ENCODE measurements around the gene ARPC1A. TPM values are rescaled to one million over a fixed set of nuclear protein-coding genes. Genes with fewer than 3 reads are reported as not detected.
"Not testable (repeated sequence)": the region's sequence is repeated elsewhere in the genome, so short reads cannot be mapped to it uniquely, and the experiment has no call there.

Gene ARPC1A
- total RNA-seq, 1 experiment from 2014 or later: 183 TPM

GRCh38 chr7:99324559-99324958, 1.1 kb upstream of the ARPC1A start:
- CTCF ChIA-PET: no interaction called here
- DNase-seq (no peak), ATAC-seq (no peak)
- Histone ChIP-seq H3K9me3 (ENCODE audit: low read length) (no peaks in the 10 kb centered on the region), H2AFZ (ENCODE audit: low read length) (no peak overlapping the region), H3K27me3 (ENCODE audit: low read length) (no peaks in the 10 kb centered on the region), H4K20me1 (ENCODE audit: low read length) (no peaks in the 10 kb centered on the region), H3K4me1 (ENCODE audit: insufficient read depth, low read length) (peaks cover 25% of the 10 kb centered on the region), H3K36me3 (ENCODE audit: low read depth, low read length) (no peaks in the 10 kb centered on the region), H3K9ac (ENCODE audit: low read length) (peak overlapping the region; percentile 99), H3F3A (ENCODE audit: low read length, unreplicated experiment) (no peaks in the 10 kb centered on the region), H3K27ac (ENCODE audit: low read length) (no peak overlapping the region), H3K9me2 (replicated peaks; ENCODE audit: low read length) (no peaks in the 10 kb centered on the region), H3K4me3 (ENCODE audit: low read length) (peak overlapping the region; percentile 72), H3K4me2 (ENCODE audit: low read length) (peak overlapping the region; percentile 100), H3K79me2 (ENCODE audit: low read length) (peaks cover 51% of the 10 kb centered on the region)
- no TSS peak for BruUV-seq (replicated peaks)
- intact Hi-C loops (cut with micrococcal nuclease): no loop called here
- POLR2A ChIA-PET (ENCODE audit: unreplicated experiment): no interaction called here
- TF ChIP-seq CTCF (conservative IDR thresholded peaks at IDR 0.05; ENCODE audit: low read depth, low read length) (no peak), EZH2phosphoT487 (IDR thresholded peaks at IDR 0.05; ENCODE audit: borderline replicate concordance, low read length) (no peak)

GRCh38 chr7:99325001-99325493, 651 bp upstream of the ARPC1A start:
- ChIA-PET CTCF (no interaction called here), POLR2A (ENCODE audit: unreplicated experiment) (no interaction called here)
- Histone ChIP-seq H3K36me3 (ENCODE audit: low read depth, low read length) (no peaks in the 10 kb centered on the region), H4K20me1 (ENCODE audit: low read length) (no peaks in the 10 kb centered on the region), H3K9me3 (ENCODE audit: low read length) (no peaks in the 10 kb centered on the region), H3K79me2 (ENCODE audit: low read length) (peaks cover 56% of the 10 kb centered on the region), H3K4me3 (ENCODE audit: low read length) (peak overlapping the region; percentile 72), H3K9ac (ENCODE audit: low read length) (peak overlapping the region; percentile 99), H2AFZ (ENCODE audit: low read length) (peak overlapping the region; percentile 81), H3K9me2 (replicated peaks; ENCODE audit: low read length) (no peaks in the 10 kb centered on the region), H3F3A (ENCODE audit: low read length, unreplicated experiment) (no peaks in the 10 kb centered on the region), H3K27me3 (ENCODE audit: low read length) (no peaks in the 10 kb centered on the region), H3K4me2 (ENCODE audit: low read length) (peak overlapping the region; percentile 100), H3K4me1 (ENCODE audit: insufficient read depth, low read length) (peaks cover 30% of the 10 kb centered on the region), H3K27ac (ENCODE audit: low read length) (peak overlapping the region; percentile 65)
- DNase-seq: no peak
- no peak for ATAC-seq
- intact Hi-C loops (cut with micrococcal nuclease): loop anchor here (5.0 kb wide), 2 partner anchors 183 to 283 kb away; partner anchors contain the start of gene SMURF1
- TF ChIP-seq EZH2phosphoT487 (IDR thresholded peaks at IDR 0.05; ENCODE audit: borderline replicate concordance, low read length): no peak
- TF ChIP-seq EZH2 (IDR thresholded peaks at IDR 0.05; ENCODE audit: low read length, unreplicated experiment): no peak
- TF ChIP-seq CTCF (conservative IDR thresholded peaks at IDR 0.05; ENCODE audit: low read depth, low read length): no peak
- no TSS peak for BruUV-seq (replicated peaks)

GRCh38 chr7:99326408-99326782, 697 bp downstream of the ARPC1A start:
- ATAC-seq (no peak), DNase-seq (no peak)
- no peaks in the 10 kb centered on the region for H3K9me2 ChIP-seq (replicated peaks; ENCODE audit: low read length)
- H3K4me1 ChIP-seq (ENCODE audit: insufficient read depth, low read length): peaks cover 41% of the 10 kb centered on the region
- H3K4me2 ChIP-seq (ENCODE audit: low read length): peak overlapping the region; percentile 100
- H3K36me3 ChIP-seq (ENCODE audit: low read depth, low read length): no peaks in the 10 kb centered on the region
- H2AFZ ChIP-seq (ENCODE audit: low read length): peak overlapping the region; percentile 4; the same call in 1 of the 2 replicates
- H3K27me3 ChIP-seq (ENCODE audit: low read length): no peaks in the 10 kb centered on the region
- peak overlapping the region; percentile 72 for H3K4me3 ChIP-seq (ENCODE audit: low read length)
- POLR2A ChIA-PET (ENCODE audit: unreplicated experiment): no interaction called here
- H3F3A ChIP-seq (ENCODE audit: low read length, unreplicated experiment): no peaks in the 10 kb centered on the region
- H3K27ac ChIP-seq (ENCODE audit: low read length): peak overlapping the region; percentile 30
- intact Hi-C loops (cut with micrococcal nuclease): loop anchor here (5.0 kb wide), 2 partner anchors 184 to 284 kb away; partner anchors contain the start of gene SMURF1
- TF ChIP-seq CTCF (conservative IDR thresholded peaks at IDR 0.05; ENCODE audit: low read depth, low read length) (no peak), EZH2 (IDR thresholded peaks at IDR 0.05; ENCODE audit: low read length, unreplicated experiment) (no peak), EZH2phosphoT487 (IDR thresholded peaks at IDR 0.05; ENCODE audit: borderline replicate concordance, low read length) (no peak)
- CTCF ChIA-PET: interaction anchor here (0.7 kb wide), 1 partner anchor 286 kb away, joined by 4 read pairs; no protein-coding TSS in a partner anchor
- H3K9me3 ChIP-seq (ENCODE audit: low read length): no peaks in the 10 kb centered on the region
- peak overlapping the region; percentile 99 for H3K9ac ChIP-seq (ENCODE audit: low read length)
- H3K79me2 ChIP-seq (ENCODE audit: low read length): peaks cover 63% of the 10 kb centered on the region
- H4K20me1 ChIP-seq (ENCODE audit: low read length): no peaks in the 10 kb centered on the region
- no TSS peak for BruUV-seq (replicated peaks)

GRCh38 chr7:99330314-99330961, 4.7 kb downstream of the ARPC1A start:
- H3K36me3 ChIP-seq (ENCODE audit: low read depth, low read length): peaks cover 16% of the 10 kb centered on the region
- peaks cover 82% of the 10 kb centered on the region for H3K79me2 ChIP-seq (ENCODE audit: low read length)
- H3K4me2 ChIP-seq (ENCODE audit: low read length): peak overlapping the region; percentile 80
- peak overlapping the region; percentile 70 for H3K9ac ChIP-seq (ENCODE audit: low read length)
- H3K4me1 ChIP-seq (ENCODE audit: insufficient read depth, low read length): peaks cover 45% of the 10 kb centered on the region
- H2AFZ ChIP-seq (ENCODE audit: low read length); H3F3A ChIP-seq (ENCODE audit: low read length, unreplicated experiment); H3K9me3 ChIP-seq (ENCODE audit: low read length); H3K9me2 ChIP-seq (replicated peaks; ENCODE audit: low read length); H3K27me3 ChIP-seq (ENCODE audit: low read length); intact Hi-C loops (cut with micrococcal nuclease); CTCF ChIA-PET; POLR2A ChIA-PET (ENCODE audit: unreplicated experiment); H4K20me1 ChIP-seq (ENCODE audit: low read length): not testable (repeated sequence)
- ATAC-seq (peak; percentile 77), DNase-seq (peak; percentile 90)
- TSS peak; percentile 91 for BruUV-seq (replicated peaks)
- H3K27ac ChIP-seq (ENCODE audit: low read length): peak overlapping the region; percentile 96
- H3K4me3 ChIP-seq (ENCODE audit: low read length): peak overlapping the region; percentile 51; the same call in 1 of the 2 replicates
